SK-N-MC (cell line): Measurements from ENCODE around the gene MAML3.

Experiments
- EZH2 ChIP-seq: fragments of 200-600 bp; sonication (generic); IDR thresholded peaks from one replicate; pipeline ENCODE4 v1.6.1; 2017; ENCODE audit warnings: antibody characterized with exemption
- FOXP2 ChIP-seq: optimal IDR thresholded peaks from 2 replicates; pipeline ENCODE3; 2011; ENCODE audit warnings: mild to moderate bottlenecking, moderate library complexity; ENCODE audit not compliant: insufficient read depth; ENCODE audit errors: extremely low read length, control extremely low read depth
- POLR2AphosphoS5 ChIP-seq: IDR thresholded peaks from 2 replicates; pipeline ENCODE4 v1.6.1; 2012; ENCODE audit warnings: mild to moderate bottlenecking, low read depth, low read length, borderline replicate concordance

GRCh38 chr4:140168936-140169335 is 15.0 kb upstream of the MAML3 start:
- TF ChIP-seq POLR2AphosphoS5 (no peak), EZH2 (no peak), FOXP2 (no peak)
